NCI-H2196 (cell line): ENCODE data around the gene PODN.

Source experiments
- DNase-seq: peaks from one replicate; lab custom pipeline; 2025; ENCODE audit not compliant: unreplicated experiment; lab: John Stamatoyannopoulos, UW

PODN gene, protein sequence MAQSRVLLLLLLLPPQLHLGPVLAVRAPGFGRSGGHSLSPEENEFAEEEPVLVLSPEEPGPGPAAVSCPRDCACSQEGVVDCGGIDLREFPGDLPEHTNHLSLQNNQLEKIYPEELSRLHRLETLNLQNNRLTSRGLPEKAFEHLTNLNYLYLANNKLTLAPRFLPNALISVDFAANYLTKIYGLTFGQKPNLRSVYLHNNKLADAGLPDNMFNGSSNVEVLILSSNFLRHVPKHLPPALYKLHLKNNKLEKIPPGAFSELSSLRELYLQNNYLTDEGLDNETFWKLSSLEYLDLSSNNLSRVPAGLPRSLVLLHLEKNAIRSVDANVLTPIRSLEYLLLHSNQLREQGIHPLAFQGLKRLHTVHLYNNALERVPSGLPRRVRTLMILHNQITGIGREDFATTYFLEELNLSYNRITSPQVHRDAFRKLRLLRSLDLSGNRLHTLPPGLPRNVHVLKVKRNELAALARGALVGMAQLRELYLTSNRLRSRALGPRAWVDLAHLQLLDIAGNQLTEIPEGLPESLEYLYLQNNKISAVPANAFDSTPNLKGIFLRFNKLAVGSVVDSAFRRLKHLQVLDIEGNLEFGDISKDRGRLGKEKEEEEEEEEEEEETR

DNA sequence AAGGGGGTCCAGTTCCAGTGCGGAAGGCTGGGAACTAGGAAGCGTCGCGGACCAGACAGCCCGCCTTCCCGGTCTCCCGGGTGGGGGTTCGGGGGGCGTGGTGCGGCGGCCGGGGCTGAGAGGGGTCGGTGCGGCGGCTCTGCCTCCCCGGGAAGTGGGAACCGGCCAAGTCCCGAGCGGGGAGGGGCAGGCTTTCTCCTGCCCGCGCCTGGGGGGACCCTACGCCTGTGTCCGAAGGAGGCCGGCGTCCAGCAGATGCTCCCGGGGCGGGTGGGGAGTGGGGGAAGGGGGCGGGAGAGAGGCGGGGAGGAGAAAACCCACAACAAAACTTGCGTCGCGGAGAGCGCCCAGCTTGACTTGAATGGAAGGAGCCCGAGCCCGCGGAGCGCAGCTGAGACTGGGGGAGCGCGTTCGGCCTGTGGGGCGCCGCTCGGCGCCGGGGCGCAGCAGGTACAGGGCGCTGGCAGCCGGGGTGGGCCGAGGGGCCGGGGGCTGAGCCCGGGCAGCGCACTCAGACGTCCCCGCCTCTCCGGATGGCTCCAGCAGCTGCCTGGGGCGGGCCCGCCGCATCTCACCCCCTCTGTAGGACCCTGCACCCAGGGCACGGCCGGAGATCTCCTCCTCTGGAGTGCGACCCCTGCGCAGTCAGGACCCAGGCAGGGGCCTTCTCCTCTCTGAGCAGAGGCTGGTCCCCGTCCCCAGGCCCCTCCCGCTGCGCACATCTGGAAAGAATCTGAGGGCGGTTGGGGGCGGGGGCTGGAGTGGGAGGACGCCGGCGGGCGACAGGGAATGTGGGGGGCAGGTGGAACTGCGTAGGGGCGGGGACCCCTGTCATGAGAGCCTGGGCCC is at the start of gene PODN:
PODN (plus strand) TSS at position 355 of the 849 bp plus-strand sequence. CDS start 7,643 bp downstream, outside the sequence.
- DNase-seq, result no peak

DNA sequence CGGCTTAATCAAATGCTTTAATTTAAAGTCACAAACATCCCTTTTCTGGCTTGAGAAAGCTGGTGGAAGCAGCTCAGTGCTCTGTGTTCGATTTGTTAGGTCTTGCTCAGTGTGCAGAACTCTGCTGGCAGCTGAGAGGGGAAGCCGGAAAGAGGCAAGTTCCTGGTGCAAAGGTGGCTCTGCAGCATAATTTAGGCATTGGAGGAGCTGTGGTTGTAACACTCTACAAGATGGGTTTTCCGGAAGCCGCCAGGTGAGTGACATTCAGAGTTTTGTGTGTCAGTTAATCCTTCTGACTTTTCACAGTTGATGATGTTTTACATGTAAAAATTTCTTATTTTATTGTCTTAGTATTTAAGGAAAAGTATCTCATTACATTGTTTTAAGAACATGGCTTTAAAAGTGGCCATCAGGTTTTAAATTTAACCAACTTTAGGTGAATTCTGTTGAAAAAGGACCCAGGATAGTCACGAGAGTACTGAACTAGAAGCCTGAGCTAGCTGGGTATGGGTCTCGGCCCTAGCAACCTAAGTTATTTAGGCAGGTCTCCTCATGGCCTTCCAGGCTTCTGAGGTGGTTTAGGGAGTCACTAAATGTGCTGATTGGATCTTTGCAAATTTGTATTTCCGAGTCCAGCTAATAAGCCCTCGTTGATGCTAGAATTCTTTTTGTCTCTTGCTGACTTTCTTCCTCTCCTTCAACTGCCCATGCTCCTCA is 47.1 kb upstream of the PODN start:
- peak; percentile 79 for DNase-seq

DNA sequence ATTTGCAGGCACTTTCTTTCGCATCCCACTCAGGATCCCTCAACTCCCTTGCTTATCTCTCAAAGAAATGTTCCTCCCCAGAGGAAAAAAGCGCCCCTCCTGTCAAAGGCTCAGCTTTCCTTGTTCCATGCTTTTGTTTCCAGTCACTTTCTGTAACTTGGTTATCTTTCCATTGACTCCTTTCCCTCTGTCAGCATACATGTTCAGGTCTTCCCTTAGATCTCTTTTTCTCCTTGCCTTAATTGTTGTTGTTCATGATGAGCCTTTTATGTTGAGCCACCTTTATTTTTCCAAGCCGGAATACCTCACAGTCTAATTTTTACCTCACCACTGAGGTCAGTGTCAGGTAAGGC is 46.5 kb upstream of the PODN start:
- no peak for DNase-seq

DNA sequence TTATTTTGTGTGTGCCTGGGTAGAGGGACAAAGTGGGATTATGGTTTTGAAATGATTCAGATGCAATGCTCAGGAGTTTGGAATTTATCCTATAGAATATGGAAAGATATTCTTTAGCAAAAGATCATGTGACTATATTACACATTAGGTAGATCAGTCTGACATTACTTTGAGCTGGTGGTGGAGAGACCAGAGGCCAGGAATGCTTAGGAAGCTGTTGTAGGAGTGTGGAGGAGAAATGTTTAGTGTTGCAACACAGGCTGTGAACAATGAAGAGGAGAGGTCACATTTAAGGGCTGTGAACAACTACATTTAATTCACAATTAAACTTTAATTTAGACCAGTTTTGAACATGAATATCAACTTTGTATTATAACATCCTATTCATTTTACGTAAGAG is 45.3 kb upstream of the PODN start:
- no peak for DNase-seq

DNA sequence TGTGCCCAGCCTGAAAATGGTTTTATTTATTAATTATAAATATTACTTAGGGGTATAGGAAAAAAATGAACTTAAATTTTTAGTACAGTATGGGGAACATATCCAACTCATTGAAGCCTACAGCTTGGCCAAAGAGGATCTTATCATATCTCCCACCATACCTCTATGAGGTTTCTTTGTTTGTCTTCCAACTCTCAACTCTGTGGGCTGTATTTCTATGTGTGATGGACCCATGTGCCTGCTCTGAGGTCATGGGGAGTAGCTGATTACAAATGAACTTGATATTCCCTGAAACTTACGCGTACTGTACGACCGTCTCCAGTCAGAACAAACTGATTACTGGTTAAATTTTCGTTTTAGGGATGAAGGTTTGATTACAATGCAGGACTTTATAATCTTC is 41.4 kb upstream of the PODN start:
- no peak for DNase-seq

DNA sequence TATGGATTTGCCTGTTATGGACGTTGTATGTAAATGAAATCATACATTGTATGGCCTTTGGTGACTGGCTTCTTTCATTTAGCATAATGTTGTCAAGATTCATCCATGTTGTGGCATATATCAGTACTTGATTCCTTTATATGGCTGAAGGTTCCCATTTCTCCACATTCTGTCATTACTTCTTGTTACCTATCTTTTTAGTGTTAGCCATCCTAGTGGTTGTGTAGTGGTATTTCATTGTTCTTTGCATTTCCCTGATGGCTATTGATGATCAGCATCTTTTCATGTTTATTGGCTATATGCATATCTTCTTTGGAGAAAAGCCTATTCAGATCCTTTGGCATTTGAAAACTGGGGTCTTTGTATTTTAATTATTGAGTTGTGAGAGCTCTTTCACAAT is 39.8 kb upstream of the PODN start:
- DNase-seq, result no peak

DNA sequence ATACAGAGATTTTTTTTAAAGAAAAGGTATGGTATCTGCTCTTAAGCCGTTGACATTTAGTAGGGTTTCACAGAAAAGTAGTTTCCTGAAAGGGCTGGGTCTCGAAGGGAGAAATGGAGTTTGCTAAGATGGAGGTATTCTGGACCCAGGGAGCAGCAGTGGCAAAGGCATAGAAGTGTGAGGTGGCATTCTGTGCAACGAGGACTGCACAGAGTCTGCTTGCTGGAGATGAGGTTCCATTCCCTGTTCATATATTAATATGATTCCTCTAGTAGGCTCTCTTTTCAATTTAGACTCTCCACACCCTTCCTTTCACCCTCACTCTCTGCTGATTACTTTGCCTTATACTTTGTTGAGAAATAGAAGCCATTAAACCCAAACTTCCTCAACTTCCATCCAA is 38.5 kb upstream of the PODN start:
- no peak for DNase-seq

DNA sequence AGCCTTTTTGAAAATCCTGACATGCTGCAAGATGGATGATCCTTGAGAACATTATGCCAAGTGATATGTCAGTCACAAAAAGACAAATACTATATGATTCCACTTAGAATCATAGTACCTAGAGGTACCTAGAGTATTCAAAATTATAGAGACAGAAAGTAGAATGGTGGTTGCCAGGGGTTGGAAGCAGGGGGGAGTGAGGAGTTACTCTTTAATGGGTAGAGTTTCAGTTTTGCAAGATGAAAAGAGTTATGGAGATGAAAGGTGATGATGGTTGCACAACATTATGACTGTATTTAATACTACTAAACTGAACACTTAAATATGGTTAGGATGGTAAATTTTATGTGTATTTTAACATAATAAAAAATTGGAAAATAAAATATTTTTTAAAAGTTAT is 37.9 kb upstream of the PODN start:
- DNase-seq, result no peak

DNA sequence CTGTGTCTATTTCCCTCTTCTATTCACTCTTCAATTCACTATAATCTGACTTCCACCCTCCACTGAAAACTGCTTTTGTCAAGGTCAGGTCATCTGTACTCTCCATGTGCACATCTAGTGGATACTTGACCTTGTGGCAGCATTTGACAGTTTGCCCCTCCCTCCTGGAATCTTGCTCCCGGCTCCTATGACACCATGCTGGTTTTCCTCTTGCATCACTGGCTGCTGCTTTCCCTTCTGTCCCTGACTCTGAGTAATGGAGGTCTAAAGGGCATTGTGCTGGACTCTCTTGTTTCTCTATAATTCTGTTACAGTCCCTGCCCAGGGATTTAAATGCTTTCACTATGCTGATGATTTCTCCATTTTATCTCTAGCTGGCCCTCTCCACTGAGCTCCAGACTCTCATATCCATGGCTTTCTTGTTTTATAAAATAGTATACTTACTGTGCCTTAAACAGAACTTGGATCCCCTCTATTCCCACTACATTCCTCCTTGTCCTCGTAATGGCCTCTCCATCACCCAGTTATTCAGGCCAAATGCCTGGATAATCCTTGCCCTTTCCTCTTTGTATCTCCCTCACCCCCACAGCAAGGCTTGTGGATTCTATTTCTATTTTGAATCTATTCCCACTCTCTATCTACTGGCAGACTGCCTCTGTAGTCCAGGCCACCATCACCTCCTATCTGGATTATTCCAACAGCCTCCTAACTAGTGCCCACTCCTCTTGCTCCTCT is 36.8 kb upstream of the PODN start:
- no peak for DNase-seq

DNA sequence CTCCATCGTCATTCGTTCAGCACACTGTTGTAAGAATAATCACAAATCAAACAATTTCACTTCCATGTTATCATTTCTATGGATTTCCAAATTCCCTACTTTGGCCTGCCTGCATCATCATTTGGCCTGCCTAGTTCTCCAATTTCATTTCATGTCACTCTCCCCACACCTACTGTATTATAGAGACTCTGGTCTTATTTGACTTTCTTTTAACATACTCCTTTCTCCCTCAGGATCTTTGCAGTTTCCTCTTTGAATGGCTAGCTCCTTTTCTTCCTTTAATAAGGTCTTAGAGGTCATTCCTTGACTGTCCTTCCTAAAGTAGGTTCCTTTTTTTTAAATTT is 36.3 kb upstream of the PODN start:
- DNase-seq, result no peak

DNA sequence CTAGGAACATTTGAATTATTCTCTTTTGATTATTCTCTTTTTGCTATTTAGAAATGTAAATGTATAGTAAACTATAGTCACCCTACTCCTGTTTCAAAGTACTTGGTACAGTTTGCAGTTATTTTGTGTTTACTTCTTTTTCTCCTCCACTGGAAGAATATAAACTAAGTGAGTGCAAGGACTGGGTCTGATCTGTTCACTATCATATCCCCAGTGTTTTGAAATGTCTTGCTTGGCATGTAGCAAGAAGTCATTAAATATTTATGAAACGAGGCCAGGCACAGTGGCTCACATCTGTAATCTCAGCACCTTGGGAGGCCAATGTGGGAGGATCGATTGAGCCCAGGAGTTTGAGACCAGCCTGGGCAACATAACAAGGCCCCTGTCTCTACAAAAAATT is 35.8 kb upstream of the PODN start:
- DNase-seq, result no peak

DNA sequence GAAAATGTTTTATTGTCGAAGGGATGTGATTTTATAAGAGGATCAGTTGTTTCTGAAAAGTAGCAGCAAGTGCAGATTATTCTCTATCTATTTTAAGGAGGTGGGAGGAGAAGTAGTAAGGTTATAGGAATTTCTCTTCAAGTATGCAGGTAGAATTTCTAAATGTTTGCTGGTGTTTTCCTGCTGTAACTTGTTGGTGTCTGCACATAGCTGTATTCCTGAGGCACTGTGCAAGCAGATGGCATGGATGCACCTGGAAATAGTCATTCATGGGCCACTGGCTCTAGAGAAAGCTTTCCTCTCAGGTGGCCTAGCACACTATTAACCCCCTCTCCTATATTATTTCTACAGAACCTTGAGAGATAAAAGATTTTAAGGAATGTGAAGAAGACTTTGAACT is 30.3 kb upstream of the PODN start:
- DNase-seq, result no peak

DNA sequence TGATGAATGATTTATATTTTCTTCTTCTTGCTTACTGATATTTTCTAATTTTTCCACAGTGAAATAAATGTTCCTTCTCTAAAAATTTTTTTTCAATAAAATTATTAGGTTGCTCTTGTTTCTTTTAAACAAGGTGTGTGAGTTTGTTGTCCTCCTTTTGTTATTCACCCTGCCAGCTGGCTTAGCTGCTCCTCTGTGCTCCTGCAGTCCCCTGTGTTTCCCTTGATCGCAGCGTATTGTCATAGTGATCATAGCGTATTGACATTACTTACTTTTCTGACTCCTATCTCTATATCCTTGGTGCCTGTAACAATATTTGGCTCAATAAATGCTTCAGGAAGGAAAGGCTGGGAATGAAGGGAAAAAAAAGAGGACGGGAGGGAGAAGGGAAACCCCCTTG is 24.9 kb upstream of the PODN start:
- no peak for DNase-seq

DNA sequence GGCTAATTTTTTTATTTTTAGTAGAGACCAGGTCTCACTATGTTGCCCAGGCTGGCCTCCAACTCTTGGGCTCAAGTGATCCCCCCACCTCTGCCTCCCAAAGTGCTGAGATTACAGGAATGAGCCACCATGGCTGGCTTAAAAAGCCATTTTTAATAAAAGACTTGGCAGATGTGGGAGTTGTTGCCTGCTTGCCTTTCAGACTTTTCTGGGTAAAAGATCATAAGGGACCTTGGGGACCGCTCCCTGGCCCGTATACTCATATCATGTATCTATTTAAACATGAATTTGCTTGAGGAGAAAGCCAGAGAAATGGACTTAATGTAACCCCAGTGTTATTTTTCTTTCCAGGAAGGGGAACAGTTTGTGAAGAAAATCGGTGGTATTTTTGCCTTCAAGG is 23.4 kb upstream of the PODN start:
- no peak for DNase-seq

DNA sequence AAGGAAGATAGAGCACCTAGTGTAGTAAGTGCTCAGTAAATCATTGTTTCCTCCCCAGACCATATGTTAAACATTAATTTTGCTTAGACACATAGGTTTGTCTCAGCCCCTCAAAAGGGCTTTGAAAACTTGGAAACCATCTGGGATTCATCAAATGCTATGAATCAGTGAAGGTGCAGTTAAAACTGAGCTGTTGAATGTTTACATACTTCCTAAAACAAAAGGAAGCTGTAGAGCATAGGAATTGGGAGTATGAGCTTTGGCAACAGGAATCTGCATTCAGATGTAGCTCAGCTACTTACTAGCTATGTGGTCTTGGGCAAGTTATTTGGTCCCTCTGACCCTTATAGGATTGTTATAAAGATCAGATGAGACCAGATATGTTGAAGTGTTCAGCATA is 18.7 kb upstream of the PODN start:
- DNase-seq, result no peak

DNA sequence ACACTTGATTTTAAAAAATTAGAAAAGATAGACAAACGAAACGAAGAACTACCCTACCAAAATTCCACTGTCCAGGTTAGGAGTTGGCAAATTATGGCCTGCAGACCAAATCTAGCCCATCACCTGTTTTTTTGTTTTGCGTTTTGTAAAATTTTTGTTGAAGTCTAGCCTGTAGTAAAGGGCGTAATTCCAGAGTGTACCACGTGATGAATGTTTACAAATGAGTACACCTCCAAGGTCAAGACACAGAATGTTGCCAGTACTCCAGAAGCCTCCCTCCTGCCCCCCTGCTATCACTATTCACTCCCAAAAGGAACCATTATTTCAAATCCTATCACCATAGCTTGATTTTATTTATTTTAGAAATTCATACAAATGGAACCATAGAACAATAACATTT is 17.1 kb upstream of the PODN start:
- DNase-seq, result no peak

DNA sequence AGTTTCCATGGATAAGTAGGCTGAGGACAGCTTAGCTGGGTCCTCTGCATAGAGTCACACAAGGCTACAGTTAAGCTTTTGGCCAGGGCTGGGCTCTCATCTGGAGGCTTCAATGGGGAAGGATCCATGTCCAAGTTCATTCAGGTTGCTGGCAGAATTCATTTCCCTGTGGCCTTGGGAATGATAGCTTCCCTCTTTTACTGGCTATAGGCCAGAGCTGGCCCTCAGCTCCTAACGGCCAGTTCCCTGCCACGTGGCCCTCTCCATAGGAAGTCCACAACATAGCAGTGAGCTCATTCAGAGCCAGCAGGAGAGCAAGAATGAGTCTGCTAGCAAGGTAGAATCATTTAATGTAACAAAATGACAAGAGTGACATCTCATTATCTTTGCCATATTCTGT is 15.1 kb upstream of the PODN start:
- peak; percentile 63 for DNase-seq

DNA sequence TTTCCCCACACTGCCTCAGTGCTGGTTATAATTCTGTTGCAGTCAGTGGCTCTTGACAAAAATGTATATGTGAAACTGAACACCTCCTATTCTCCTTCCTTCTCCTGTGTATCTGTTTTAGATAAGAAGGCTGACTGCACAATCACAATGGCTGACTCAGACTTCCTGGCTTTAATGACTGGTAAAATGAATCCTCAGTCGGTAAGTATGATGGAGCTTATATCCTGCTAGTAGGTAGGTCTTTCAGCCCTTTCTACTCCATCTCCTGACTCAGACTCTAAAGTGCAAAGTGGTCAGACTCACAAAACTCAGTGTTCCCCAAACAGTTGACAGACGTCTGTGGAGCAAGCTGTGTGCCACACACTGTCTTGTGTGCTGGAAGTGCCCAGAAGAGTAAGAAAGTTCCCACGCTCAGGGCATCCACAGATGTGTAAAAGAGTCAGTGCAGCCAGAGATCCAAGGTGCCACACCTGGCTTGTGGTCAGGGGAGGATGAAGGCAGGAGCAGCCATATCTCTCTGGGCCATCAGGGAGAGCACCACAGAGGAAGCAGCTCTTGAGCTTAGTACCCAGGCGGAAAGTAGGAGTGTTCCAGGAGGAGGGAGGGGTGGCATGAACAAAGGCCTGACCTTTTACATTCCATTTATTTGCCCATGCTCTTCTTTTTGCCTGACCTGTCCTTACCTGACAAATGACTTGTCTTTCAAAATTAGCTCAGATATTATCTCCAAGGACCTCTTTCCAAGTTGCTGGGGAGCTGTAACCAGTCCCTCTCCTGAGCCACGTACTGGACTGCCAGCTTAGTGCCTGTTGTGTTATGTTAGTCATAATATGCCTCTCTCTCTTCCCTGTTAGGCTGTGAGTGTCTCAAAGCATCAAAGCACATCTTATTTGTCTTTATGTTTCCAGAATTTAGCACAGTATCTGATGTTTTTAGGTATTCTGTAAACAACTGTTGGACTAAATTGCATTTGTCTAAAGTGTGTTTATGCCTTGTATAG is 14.0 kb upstream of the PODN start:
- peak; percentile 32 for DNase-seq

DNA sequence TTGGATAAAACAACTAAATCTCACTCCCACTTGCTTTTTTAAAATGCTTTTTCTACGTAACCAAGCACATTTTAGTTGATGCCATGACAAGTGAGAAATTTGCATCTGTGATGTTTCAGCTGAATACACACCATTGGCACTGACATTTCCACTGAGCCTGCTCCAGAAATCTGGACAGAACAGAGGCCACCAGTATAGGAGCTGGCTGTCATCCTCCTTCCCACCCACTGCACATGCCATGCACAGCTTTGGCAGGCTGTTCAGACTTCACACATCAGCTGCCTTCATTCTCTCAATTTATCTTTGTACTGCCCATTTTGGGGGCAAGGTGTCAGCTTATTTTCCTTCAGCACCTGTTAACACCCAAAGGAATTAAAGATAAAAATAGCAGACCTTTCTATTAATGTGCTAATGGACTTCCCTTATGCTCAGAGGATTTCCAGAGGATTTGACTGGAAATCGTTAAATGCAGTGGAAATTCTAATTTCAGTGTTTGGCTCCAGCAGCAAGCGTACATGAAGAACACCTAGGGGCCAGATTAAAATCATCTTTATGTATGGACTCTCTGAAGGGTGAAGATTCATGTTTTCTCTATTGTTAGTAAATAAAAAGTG is 12.9 kb upstream of the PODN start:
- DNase-seq, result no peak
